ENCODE measurements around the gene ETV7.

GRCh38 chr6:36383606-36384005 is 3.9 kb downstream of the ETV7 start:
- no peak for TF ChIP-seq CTCF (IDR thresholded peaks at IDR 0.05)
- TF ChIP-seq POLR2A (IDR thresholded peaks at IDR 0.05): no peak
- no peak for TF ChIP-seq POLR2AphosphoS5 (IDR thresholded peaks at IDR 0.05)

All from prostate gland (tissue), 2 donors.